ENCODE results near the gene UTS2R.
"Not testable (repeated sequence)": the region's sequence is repeated elsewhere in the genome, so short reads cannot be mapped to it uniquely, and the experiment has no call there.

UTS2R gene

DNA sequence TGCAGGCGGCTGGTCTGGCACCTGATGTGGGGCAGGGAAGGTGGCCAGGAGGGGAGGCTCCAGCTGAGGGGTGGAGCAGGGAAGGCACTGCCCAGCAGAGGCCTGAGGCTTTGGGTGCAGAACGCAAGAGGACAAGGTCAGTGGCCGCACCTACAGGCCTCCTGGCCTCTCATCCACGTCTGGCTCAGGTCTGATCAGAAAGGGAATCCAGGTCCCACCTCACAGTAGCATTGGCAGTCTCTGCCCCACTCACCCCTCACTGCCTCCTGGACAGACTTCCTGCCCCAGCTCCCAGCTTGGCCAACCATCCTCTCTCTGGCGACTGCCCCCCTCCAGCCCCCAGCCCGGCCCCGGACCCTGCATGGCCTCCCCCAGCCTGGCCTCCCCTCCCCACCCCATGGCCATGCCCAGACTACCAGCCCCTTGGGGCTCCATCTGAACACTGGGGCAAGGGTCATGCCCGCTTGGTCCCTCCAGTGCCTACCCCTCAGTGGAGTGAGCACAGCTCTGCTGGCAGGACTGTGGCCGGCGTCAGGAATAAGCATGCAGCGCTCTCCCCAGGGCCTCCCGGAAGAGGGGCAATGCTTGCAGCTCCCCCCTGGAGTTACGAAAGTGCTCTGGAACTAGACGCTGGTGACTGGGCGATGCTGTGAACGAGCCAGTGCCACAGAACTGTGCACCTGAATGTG is 4.6 kb downstream of the UTS2R start:
- DNase-seq, result no peak

DNA sequence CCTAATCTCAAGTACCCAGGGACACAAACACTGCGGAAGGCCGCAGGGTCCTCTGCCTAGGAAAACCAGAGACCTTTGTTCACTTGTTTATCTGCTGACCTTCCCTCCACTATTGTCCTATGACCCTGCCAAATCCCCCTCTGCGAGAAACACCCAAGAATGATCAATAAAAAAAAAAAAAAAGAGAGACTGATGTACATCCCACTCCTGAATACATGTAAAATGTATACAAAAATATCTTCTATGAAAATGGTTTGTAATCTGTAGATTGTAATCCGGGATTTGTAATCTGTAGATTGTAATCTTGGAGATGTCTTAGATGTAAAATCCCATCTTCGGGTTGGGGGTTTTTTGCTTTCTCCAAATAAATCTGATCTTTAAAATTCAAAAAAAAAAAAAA is 5.7 kb downstream of the UTS2R start:
- not testable (repeated sequence) for DNase-seq

DNA sequence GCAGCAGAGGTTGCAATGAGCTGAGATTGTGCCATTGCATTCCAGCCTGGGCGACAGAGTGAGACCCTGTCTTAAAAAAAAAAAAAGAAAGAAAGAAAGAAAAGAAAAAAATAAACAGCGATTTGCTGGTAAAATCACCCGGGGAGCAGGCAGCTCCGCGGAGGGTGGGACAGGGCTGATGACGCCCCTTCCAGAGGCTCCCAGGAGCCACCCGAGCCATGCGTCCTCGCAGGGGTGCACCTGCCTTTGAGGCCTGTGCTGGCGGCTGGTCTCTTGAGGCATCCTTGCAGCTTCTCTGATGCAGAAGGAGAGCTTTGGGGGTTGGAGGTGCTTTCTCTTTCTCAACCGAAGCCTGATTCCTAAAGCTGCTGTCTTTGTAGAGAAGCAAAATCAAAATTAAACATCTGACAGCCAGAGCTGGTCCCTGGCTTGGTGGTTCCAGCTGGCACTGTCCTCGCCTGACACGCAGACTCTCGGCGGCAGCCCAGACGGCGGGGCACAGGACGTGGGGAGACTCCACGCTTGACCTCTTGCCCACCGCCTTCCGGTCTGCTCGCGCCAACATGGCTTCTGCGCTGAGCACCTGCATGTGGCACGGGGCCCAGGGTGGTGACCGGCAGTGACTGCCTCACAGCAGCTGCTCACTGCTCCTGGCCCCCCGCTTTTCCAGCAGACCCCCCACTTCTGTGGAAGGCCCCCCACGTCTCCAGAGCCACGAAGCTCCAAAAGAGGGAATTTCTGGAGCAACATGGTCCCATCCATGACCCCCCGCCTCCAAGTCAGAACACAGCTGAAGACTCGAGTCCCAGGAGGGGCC is 6.6 kb downstream of the UTS2R start:
- no peak for DNase-seq

DNA sequence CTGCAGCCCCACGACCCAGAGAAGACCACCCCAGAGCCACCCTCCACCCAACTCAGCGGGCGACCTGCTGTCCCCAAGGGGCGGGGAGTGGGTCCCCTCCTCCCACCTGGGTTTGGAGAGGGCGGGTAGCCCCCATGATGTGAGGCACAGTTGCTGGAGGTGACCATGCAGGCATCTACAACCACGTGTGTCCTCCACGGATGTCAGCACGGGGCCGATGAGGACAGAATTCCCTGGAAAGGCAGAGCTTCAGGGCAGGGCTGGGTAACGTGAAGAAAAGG is 7.1 kb downstream of the UTS2R start:
- no peak for DNase-seq

DNA sequence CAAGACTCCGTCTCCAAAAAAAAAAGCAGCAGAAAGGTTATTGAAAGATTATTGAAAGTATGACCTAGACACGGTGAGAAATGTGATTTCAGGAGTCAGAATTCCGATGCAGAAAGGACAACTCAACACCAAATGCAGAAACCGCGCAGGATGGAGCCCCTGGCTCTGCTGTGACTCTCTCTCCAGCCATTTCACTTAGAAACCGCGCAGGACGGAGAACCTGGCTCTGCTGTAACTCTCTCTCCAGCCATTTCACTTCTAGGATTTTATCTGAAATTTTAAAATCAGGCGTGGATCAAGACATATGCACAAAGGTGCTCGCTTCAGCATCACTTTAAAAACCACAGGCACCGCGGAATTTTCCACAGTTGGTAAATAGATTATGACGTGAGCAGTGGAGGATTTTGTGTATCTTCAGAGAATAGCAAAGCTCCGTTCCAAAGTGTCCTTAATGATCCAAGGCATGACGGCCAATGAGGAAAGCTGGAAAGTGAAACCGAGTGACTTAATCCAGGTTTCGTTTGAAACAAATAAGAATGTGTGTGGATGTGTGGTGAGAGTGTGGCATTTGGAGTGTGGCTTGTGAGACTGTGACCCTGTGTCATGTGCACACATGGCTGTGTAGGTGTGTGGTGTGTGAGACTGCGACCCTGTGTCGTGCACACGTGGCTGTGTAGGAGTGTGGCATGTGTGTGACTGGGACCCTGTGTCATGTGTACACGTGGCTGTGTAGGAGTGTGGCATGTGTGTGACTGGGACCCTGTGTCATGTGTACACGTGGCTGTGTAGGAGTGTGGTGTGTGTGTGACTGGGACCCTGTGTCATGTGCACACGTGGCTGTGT is 9.5 kb downstream of the UTS2R start:
- DNase-seq, result no peak

DNA sequence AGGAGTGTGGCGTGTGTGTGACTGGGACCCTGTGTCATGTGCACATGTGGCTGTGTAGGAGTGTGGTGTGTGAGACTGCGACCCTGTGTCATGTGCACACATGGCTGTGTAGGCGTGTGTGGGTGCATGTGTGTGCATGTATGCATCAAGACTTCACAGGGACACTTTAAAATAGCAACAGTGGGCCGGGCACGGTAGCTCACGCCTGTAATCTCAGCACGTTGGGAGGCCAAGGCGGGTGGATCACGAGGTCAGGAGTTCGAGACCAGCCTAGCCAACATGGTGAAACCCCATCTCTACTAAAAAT is 10.1 kb downstream of the UTS2R start:
- not testable (repeated sequence) for DNase-seq

DNA sequence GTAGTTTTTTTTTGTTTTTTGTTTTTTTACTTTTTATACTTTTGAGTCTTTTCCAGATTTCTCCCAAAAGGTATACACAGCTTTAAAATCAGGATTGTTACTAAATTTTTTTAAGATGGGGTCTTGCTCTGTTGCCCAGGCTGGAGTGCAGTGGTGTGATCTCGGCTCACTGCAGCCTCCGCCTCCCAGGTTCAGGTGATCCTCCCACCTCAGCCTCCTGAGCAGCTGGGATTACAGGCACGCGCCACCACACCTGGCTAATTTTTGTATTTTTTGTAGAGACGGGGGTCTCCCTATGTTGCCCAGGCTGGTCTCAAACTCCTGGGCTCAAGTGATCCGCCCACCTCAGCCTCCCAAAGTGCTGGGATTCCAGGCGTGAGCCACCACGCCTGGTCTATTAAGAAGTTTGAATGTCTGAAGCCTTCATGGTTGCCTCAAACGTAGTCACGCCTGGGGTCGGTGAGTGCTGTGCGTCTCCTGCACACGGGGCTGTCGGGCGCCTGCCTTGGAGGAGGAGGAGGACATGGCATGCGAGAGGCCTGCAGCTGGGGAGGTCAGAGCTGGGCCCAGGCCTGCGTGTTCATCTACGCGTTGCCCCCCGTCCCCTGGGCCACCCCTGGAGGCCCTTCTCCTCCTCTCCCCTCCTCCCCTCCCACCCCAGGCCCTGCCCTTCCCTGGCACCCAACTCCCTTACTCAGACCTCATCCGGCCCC is 10.8 kb downstream of the UTS2R start:
- DNase-seq, result not testable (repeated sequence)

DNA sequence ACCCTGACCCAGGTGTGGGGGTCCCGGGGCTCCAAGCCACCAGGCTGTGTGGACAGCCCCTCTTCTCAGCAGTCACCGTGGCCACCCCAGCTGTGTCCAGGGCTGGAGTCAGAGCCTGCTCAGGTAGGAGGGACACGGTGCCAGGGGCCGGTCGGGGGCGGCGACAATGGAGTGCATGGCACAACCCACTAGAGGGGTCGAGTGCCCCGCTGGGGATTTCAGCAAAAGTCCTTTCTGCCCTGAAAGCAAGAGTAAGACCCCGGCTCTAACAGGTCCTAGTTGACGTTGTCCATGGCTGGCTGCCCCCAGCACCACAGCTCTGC is 11.3 kb downstream of the UTS2R start:
- DNase-seq, result no peak

DNA sequence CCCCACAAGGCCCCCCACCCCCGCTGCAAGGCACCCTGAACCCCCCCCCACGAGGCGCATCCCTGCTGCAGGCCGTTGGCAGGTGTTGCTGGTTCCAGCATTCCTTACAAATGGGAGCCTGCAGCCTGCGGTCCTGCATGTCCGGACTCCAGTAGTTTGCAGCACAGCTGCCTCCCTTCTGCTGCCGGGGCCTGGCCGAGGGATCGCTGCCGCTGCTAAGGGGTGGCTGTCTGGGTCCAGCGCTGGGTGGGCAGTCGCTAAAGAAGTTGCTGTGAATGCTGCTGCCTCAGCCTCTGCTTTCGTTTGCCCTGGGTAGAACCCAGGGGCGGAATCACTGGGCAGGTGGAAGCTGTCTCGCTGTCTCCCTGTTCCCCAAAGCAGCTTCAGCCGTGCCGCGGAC is 11.8 kb downstream of the UTS2R start:
- no peak for DNase-seq

DNA sequence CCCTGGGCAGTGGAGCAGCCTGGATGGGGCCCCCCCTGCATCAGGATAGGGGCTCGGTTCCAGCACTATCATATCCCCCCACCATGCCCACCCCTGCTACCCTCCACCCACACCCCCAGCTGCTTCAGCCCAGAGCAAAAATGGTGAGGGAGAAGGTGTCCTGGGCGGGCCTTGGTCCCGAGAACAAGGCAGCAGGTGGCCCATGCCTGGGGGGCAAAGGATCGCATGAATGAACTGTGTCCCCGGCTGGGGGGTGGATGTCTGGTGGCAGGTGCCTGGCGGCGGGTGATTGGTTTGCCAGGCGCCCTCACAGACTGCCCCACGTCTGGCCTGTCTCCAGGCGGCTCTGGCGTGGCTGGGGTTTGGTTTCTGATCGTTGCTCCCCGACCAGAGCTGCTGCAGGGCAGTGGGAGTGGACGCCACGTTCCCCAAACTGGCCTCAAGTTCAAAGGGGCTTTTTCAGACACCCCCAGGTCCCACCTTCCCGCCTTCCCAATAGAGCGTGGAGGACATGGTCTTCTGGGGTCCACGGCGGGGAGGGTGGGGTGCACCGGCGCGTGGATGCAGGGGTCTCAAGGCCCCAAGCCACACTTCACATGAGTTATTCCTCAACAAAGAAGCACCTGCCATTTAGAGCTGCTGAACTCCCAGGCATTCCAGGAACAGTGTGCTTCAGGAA is 12.6 kb downstream of the UTS2R start:
- DNase-seq, result no peak

DNA sequence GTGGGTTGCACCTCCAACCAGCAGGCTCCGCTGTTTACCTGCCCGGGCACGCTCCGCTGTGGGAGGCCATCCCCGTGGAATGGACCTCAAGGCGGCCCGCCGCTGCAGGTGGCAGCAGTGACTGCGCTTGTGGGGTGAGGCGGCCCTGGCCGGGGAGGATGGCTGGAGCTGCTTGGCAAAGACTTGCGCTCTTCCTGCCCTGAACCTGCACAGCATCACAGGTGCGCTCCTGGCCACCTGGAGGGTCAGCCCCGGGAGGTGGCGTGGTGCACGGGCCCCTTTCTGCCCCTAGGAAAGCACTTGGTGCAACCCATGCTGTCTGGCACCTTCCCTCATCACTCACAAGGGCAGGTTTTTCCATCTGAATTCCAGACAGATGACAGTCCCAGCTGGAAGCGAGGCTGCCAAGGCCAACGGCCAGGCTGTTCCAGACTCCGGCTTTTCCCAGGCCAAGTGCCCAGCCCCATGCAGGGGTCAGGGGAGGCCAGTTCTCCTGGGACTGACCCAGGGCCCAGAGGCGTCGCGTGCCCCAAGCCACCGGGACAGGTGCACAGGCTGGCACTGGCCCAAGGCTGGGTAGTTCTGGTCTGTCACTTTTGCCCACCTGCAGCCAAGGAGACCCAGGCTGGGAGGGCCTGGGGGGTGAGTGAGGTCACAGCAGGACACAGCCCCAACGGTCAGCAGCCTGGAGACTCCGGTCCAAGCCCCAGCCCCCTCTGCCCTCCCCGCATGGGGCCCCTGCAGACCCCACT is 13.3 kb downstream of the UTS2R start:
- no peak for DNase-seq

DNA sequence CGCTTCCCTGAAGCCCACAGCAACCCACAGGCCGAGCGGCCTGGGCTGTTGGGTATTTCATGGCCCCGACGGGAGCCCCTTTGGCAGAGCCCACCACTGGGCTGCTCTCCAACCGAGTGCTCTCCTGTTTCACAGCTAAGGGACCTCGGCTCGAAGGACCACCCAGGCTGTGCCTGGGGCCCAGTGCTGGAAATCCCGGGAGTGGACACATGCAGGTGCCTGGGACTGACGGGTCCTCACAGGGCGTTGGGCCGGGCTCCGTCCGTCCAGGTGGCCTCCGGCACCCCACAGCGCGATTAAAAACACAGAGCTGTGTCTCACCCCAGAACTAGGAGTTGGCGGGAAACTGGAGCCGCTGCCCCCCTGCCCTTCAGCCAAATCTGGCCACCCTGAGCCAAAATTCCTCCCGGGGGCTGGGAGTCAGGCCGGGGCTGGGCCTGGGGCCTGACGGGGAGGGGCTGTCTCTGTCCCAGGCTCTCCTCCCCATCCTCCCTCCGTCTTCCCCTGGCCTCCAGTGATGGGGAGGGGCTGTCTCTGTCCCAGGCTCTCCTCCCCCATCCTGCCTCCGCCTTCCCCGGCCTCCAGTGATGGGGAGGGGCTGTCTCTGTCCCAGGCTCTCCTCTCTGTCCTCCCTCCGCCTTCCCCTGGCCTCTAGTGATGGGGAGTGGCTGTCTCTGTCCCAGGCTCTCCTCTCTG is 14.1 kb downstream of the UTS2R start:
- DNase-seq, result no peak

DNA sequence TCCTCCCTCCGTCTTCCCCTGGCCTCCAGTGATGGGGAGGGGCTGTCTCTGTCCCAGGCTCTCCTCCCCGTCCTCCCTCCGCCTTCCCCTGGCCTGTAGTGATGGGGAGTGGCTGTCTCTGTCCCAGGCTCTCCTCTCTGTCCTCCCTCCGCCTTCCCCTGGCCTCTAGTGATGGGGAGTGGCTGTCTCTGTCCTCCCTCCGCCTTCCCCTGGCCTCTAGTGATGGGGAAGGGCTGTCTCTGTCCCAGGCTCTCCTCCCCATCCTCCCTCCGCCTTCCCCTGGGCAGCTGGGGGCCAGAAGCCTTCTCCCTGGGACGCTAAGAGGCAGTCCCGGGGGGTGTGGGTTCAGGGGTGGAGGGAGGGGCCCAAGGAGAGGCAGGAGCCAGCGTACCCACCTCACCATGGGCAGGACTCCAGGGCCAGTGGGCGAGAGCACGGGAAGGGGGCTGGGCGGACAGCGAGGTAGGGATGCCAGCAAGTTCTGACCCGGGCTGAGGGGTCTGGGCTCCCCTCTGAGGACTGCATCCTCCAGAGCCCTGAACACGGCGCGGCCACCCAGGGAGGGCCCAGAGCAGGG is 14.8 kb downstream of the UTS2R start:
- no peak for DNase-seq

DNA sequence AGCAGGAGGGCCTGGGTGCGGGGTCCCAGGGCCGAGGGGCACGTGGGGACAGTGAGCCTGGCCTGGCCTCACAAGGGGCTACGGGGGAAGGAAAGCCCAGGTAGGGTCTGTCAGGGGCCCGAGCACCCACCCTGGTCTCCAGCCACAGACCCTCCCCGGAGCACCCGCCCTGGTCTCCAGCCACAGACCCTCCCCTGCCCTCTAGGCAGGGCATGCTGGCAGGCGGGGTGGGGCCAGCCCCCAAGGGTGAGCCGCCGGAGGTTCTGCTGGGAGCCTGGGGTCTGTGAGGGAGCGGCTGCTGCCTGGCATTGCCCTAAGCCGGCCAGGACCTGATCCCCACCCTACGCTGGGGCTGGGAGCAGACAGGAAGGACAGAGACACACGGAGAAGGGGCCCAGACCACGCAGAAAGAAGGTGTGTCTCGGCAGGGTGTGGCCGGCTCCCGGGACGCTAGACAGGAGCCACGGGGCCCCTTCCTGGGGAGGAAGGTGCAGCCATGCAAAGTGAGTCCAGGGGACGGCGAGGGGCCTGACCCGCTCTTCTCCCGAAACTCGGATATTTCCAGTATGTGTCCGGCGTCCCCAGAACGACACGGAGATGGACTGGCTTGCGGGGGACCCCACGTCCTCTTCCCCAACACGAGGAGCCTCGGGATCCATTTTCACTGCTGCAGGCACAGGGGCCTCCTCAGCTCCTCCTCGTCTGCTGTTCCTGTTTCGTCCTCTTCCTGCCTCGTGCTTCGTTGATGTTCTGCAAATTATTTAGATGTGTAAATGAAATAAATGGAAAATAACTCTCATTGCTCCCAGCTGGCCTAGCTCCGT is 15.5 kb downstream of the UTS2R start:
- no peak for DNase-seq

DNA sequence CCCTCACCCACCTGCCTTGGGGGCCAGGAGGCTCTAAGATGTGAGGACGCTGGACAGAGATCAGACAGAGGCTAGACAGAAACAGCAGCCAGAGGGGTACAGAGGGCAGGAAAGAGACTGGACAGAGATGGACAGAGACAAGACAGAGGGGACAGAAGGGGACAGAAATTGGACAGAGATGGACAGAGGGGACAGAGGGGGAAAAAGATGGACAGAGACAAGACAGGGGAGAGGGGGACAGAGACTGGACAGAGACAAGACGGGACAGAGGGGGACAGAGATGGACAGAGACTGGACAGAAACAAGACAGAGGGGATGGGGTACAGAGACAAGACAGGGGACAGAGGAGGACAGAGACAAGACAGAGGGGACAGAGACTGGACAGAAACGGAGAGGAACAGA is 16.1 kb downstream of the UTS2R start:
- DNase-seq, result no peak

DNA sequence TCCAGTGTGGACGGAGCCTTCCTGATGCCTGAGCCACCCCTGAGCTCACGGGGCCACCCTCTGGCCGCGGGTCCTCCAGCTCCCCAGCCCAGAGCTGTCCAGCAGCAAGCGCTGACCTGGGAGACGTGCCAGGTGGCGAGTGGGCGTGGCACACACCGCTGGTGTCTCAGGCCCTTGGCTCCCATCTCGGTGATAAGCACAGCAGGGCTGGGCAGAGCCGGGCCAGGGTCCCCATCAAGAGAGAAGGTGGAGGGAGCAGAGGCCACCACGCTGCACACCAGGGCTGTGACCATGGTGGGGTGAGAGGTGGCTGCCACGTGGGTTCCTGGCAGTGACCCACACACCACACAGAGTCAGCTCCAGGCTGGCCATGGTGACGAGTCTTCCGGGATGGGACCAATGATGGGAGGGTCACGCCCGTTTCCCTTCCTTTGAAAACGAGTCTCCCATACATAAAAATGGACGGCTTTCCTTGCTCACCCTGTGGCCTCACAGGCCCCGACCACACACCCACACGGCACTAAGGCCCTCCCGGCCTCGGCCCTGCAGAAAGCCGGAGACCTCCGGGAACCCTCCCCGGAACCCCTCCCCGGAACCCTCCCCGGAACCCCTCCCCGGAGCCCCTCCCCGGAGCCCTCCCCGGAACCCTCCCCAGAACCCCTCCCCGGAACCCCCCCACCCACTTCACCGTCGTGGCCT is 16.8 kb downstream of the UTS2R start:
- DNase-seq, result no peak

DNA sequence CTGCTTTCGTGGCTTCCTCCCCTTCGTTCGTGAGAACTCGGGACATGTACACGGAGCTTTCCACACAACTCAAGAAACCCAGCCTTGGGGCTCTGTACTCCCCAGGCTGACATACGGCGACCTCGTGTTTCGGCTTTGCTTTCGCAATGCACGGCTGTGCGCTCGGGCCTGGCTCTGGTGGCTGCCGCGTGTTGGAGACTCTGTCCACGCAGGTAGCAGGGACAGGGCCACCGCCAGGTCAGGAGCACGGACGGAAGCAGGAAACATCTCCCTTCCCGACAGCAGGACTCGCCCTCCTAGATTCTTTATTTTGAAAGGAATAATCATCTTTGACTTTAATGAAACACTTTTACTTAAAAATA is 17.3 kb downstream of the UTS2R start:
- no peak for DNase-seq

DNA sequence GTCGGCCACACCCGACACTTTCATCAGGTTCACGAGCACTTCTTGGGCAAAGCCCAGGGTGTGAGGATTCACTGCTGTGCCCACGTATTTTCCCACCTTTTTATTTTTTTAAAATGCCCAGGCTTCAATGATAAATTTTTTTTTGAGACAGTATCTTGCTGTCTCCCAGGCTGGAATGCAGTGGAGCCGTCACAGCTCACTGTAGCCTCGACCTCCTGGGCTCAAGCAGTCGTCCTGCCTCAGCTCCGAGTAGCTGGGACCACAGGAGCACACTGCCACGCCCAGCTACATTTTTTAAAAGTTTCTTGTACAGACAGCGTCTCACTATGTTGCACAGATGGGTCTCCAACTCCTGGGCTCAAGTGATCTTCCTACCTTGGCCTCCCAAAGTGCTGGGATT is 17.8 kb downstream of the UTS2R start:
- DNase-seq, result no peak

DNA sequence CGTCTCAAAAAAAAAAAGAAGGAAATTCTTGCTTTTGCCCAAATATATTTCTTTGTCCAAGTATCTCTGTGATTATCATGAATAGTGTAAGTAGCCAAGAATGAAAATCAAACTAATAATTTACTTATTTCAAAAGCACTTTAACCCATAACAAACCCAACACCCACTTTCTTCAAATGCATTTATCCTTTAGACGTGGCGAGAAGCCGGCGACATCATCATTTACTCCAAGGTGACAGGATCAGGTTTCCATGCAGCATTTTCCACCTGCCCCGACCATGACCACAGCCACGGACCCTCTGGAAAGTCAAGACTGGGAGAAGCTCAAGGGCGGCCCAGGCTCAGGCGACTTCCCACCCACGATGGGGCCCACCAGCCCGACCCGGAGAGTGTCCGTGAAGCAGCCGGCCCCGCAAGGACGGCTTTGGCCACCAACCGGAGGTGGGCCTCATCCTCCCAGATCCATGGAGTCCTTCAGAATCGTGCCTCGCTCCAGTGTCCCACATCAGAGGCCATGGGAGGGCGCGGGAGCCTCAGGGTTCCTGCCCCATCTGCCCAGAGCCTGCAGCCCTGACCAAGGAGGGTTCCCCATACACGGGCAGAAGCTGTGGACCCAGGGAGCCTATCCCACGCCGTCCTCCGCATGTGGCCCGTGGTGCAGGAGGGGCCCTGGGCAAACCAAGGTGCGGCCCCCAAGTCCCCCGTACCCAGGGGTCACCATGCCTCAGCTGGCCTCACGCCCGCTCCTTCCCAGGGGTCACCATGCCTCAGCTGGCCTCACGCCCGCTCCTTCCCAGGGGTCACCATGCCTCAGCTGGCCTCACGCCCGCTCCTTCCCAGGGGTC is 18.7 kb downstream of the UTS2R start:
- DNase-seq, result no peak

All from central memory CD4-positive, alpha-beta T cell (primary cell).